Lower lobe of right lung (tissue), 2 donors: ENCODE measurements around the gene ZNF32. TPM values are rescaled to one million over a fixed set of nuclear protein-coding genes. Genes with fewer than 3 reads are reported as not detected.

ENCODE experiments used
- ATAC-seq, 2 donors: fragments of 200-7000 bp; cut with Tn5 transposase; one replicate each; pipeline ENCODE4 v1.9.1; 2020 to 2022; ENCODE audit warnings: mild to moderate bottlenecking in 2 of 2, moderate library complexity in 2 of 2
- DNase-seq: peaks from one replicate; pipeline ENCODE4 v3.0.0-alpha.2; 2020
- H3K27ac ChIP-seq: fragments of 200-600 bp; one replicate; pipeline ENCODE4 v1.8.0; 2022
- H3K27me3 ChIP-seq: fragments of 200-600 bp; one replicate; pipeline ENCODE4 v1.8.0; 2022; ENCODE audit warnings: low read depth
- H3K36me3 ChIP-seq: fragments of 200-600 bp; one replicate; pipeline ENCODE4 v1.8.0; 2022; ENCODE audit warnings: mild to moderate bottlenecking
- H3K4me1 ChIP-seq: fragments of 200-600 bp; one replicate; pipeline ENCODE4 v1.8.0; 2022
- H3K4me3 ChIP-seq: fragments of 200-600 bp; one replicate; pipeline ENCODE4 v1.8.0; 2022; ENCODE audit warnings: mild to moderate bottlenecking
- H3K9me3 ChIP-seq: fragments of 200-600 bp; one replicate; pipeline ENCODE4 v1.8.0; 2022
- intact Hi-C: fragments of 100-400 bp; cut with DNase I; formaldehyde crosslinking; loops from one replicate; pipeline ENCODE4 v1.11.0; 2022
- total RNA-seq: library from RNA; stranded (reverse); fragmentation: NEBNext Ultra II Directional; extraction: Animal tissue kit (Norgen Biotek cat#: 25700); gene quantifications from one replicate; pipeline ENCODE4 v1.2.1, GENCODE V29; 2021
- TF ChIP-seq, protein P1 (sequence below): fragments of 200-600 bp; IDR thresholded peaks from one replicate; pipeline ENCODE4 v1.8.0; 2022; ENCODE audit warnings: antibody characterized with exemption, mild to moderate bottlenecking
- donor health status: DM: no; HTN: yes; CAD: no; lungs with severe emphysema.

The ZNF32 gene
- total RNA-seq, 1 donor from 2014 or later: 33.2 TPM

DNA sequence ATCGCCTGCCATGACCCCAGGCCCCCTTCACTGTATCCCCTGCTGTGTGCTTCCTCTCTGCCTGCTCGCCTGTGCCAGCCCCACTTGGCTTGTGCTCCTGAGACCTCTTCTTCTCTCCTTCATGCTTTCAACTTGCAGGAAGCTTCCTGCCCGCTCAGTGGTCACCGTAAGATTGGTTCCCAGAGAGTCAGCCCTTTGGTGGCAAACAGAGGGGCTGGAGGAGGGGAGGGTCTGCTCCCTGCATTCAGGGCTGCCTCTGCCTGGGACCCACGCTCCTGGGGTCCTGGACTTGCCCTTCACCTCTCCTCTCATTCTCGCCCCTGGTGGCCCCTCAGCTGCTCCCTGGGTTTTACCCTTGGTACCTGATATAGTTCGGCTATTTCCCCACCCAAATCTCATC lies 45.8 kb upstream of the ZNF32 start:
- H3K4me3 ChIP-seq: no peak overlapping the region
- no peaks in the 10 kb centered on the region for H3K27me3 ChIP-seq
- H3K4me1 ChIP-seq: peaks cover 28% of the 10 kb centered on the region
- DNase-seq (no peak), ATAC-seq (no peak)
- H3K9me3 ChIP-seq: no peaks in the 10 kb centered on the region
- no peak overlapping the region for H3K27ac ChIP-seq
- TF ChIP-seq, protein P1, sequence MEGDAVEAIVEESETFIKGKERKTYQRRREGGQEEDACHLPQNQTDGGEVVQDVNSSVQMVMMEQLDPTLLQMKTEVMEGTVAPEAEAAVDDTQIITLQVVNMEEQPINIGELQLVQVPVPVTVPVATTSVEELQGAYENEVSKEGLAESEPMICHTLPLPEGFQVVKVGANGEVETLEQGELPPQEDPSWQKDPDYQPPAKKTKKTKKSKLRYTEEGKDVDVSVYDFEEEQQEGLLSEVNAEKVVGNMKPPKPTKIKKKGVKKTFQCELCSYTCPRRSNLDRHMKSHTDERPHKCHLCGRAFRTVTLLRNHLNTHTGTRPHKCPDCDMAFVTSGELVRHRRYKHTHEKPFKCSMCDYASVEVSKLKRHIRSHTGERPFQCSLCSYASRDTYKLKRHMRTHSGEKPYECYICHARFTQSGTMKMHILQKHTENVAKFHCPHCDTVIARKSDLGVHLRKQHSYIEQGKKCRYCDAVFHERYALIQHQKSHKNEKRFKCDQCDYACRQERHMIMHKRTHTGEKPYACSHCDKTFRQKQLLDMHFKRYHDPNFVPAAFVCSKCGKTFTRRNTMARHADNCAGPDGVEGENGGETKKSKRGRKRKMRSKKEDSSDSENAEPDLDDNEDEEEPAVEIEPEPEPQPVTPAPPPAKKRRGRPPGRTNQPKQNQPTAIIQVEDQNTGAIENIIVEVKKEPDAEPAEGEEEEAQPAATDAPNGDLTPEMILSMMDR: no peak
- intact Hi-C loops: no loop called here
- no peaks in the 10 kb centered on the region for H3K36me3 ChIP-seq

DNA sequence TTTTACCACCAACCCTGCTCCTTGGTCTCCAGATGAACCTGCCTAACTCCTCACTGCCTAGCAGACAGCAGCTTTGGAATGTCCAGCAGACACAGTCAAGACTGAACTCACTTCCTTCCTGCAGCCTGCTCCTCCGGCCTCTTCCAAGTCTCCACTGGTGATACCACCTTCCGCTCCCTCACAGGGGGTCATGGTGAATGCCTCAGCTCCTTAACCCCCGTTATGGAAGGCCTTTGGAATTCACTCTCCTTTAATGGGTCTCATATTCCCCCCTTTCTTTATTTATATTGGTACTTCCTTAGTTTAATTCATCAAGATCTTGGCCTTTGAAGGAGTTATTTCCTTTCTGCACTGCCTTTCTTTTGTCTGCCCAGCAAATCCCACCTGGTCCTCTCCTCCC lies 44.9 kb upstream of the ZNF32 start:
- DNase-seq (no peak), ATAC-seq (no peak)

DNA sequence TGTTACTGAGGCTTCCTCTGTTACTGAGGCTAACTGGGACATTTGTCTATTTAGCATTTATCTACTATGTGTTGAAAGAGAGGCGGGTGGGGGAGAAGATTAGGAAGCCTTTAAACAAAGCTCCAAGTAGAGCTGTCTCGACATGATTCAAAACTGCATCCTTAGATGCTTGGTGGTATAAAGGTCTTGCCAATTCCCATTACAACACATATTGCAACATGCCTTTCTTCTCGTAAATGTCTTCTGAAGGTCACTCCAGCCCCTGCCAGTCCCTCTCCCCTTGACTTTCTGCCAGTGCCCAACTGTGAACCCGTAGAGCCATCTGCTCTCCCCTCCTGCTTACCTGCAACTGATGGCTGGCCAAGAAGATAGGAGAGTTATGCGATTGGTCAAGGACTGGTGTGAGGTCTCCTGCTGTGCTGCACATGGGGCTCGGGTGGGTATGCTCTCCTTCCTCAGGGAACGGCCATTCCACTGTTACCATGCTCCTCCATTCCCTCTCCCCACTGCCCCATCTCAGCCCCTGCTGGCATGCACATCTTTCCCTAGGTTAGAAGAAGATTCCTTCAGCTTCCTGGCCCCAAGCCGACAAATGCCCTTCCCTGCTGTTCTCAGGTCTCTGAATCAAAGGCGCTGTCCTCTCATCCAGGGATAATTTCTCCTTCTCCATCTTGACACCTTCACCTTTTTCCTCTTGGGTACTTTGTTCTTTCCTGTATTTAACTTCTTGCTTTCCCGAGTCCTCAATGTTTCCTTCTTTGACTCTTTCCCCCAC lies 43.6 kb upstream of the ZNF32 start:
- no peaks in the 10 kb centered on the region for H3K9me3 ChIP-seq
- TF ChIP-seq, protein P1: no peak
- no peak overlapping the region for H3K27ac ChIP-seq
- intact Hi-C loops: no loop called here
- no peak for DNase-seq
- ATAC-seq: no peak
- H3K4me3 ChIP-seq: no peak overlapping the region
- no peaks in the 10 kb centered on the region for H3K36me3 ChIP-seq
- peaks cover 19% of the 10 kb centered on the region for H3K4me1 ChIP-seq
- H3K27me3 ChIP-seq: no peaks in the 10 kb centered on the region

More for the DNA sequence above, 44.9 kb upstream of the ZNF32 start:
- no peak overlapping the region for H3K27ac ChIP-seq
- intact Hi-C loops: no loop called here
- H3K27me3 ChIP-seq: no peaks in the 10 kb centered on the region
- H3K4me3 ChIP-seq: no peak overlapping the region
- H3K36me3 ChIP-seq: no peaks in the 10 kb centered on the region
- TF ChIP-seq, protein P1: no peak
- peaks cover 28% of the 10 kb centered on the region for H3K4me1 ChIP-seq
- no peaks in the 10 kb centered on the region for H3K9me3 ChIP-seq

DNA sequence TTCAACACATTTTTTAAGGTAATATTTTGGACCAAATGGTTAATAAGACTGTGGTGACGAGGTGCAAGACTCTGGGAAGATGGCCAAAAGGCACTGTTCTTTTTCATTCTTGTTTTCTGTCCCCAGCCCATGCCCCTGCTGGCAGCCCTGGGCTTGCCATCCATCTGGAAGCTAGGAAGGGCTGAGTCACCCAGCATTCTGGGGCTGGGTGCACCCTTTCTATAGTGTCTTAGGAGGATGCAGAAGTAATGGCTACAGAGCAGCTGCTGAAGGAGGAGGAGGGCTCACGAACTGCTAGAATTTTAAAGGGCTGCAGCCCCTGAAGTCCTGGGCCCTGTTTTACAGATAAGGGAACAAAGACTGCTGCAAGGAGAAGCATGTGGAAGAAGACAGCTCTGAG lies 42.8 kb upstream of the ZNF32 start:
- TF ChIP-seq, protein P1: no peak
- H3K27ac ChIP-seq: no peak overlapping the region
- DNase-seq (no peak), ATAC-seq (no peak)
- H3K27me3 ChIP-seq: no peaks in the 10 kb centered on the region
- intact Hi-C loops: no loop called here
- H3K4me1 ChIP-seq: peaks cover 16% of the 10 kb centered on the region
- no peaks in the 10 kb centered on the region for H3K36me3 ChIP-seq
- H3K9me3 ChIP-seq: no peaks in the 10 kb centered on the region
- no peak overlapping the region for H3K4me3 ChIP-seq

DNA sequence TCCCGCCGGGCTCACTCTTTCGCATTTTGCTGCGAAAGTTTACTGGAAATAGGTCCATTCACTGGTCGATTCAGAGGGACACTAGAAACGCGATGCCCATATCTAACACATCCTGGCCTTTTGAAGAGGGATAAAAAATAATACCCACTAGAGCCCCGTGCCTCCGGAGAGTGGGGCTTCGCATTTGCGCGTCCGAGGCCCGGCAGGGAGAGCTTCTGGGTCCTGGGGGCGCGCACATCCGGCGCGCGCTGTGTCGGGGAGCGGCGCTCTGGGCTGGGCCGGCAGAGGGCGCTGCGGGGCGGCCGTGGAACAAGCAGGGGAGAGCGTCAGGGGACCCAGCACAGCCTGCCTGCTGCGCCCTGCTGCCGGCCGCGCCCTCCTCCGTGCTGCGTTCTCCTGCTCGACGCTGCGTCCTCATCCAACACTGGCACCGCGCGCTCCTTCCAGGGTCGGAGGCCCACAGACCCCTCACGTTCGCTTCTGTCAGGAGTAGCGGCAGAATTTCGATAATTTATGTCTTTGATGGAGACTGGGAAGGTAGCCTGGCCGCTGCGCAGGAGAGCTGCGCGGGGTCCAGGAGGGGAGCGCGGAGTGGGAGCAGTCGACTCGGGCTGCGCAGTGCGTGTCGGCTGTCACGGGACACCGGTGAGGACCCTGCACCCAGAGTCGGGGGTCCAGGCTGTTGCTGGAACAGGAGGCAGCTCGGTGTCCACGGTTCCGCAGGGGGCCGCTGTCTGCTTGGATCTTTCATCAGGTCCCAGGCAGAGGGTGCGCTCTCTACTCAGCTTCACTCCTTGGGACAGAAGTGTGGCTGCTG lies 41.5 kb upstream of the ZNF32 start:
- Histone ChIP-seq H3K27me3 (no peaks in the 10 kb centered on the region), H3K4me3 (peak overlapping the region; percentile 69), H3K9me3 (no peaks in the 10 kb centered on the region), H3K36me3 (no peaks in the 10 kb centered on the region), H3K4me1 (peaks cover 16% of the 10 kb centered on the region), H3K27ac (peak overlapping the region; percentile 89)
- ATAC-seq (peak; percentile 99), DNase-seq (peak; percentile 88)
- TF ChIP-seq, protein P1: peak; percentile 91
- intact Hi-C loops: no loop called here
